NT2/D1 (cell line): ENCODE results near the gene DKK2.

Experiments used
- SUZ12 ChIP-seq: IDR thresholded peaks from 2 replicates; pipeline ENCODE4 v1.6.1; 2011; ENCODE audit not compliant: insufficient read length, insufficient read depth; ENCODE audit errors: extremely low read depth
- YY1 ChIP-seq: IDR thresholded peaks from 2 replicates; pipeline ENCODE4 v1.6.1; 2011; ENCODE audit not compliant: insufficient read length, insufficient read depth
- ZNF274 ChIP-seq: IDR thresholded peaks from 2 replicates; pipeline ENCODE4 v1.6.1; 2011; ENCODE audit warnings: mild to moderate bottlenecking, low read depth, low read length

DNA sequence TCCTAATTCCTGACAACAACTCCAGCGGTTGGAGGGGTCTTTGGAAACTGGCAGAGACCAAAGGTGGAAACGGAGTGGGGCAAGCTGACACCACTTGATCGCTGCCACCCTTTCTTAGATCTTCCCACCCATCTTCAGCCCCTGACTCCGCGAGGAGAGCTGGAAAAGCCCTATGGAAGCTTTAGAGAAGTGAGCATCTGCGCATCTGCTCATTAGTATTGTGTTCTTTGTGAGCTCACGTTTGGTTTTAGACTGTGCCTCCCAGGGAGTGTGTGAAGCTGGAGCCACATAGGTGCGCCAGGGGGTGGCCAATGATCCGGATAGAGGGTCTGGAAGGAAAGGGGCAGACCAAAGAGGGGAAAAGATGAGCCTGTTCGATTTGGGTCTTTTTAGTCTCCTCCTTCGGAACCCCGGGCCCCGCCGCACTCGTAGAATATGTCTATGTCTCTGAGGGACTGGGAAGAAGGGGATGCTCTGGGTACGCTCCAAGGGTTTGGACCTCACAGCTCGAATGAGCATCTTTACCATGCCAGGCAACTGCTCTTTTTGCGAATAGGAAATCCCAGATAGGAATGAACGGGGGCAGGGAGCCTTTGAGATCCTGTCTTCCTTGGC, 578 bp upstream of the DKK2 start:
- TF ChIP-seq ZNF274 = no peak
- TF ChIP-seq YY1 = no peak
- TF ChIP-seq SUZ12 = no peak
